Stimulated activated CD8-positive, alpha-beta memory T cell treated with anti-CD3 and anti-CD28 coated beads, Interleukin-15, amount 100 ng/mL, for 24 hours (primary cell): Measurements from ENCODE around the gene MAP7D2.

Source experiments
- DNase-seq: peaks from one replicate; pipeline ENCODE4 v3.0.0-alpha.2; 2020; ENCODE audit warnings: low read depth

Gene MAP7D2

DNA sequence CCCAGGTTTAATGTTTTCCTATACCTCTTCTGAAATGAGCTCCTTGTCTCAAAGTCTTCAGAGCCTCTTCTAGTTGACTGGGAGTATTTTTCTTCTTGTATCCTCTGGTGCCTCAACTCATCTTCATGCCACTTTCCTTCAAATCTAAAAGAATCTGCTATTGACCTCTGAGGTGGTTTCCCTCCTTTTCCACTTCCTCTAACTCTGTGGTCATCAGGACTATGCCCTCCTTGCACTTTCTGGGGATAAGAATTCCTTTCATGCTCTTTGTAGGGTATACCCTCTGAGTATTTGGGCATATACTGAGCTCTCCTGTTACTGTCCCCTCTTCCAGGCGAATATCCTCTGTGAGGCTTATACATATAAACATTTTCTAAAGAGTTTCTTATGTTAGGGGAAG lies 150.7 kb downstream of the MAP7D2 start:
- DNase-seq = no peak

DNA sequence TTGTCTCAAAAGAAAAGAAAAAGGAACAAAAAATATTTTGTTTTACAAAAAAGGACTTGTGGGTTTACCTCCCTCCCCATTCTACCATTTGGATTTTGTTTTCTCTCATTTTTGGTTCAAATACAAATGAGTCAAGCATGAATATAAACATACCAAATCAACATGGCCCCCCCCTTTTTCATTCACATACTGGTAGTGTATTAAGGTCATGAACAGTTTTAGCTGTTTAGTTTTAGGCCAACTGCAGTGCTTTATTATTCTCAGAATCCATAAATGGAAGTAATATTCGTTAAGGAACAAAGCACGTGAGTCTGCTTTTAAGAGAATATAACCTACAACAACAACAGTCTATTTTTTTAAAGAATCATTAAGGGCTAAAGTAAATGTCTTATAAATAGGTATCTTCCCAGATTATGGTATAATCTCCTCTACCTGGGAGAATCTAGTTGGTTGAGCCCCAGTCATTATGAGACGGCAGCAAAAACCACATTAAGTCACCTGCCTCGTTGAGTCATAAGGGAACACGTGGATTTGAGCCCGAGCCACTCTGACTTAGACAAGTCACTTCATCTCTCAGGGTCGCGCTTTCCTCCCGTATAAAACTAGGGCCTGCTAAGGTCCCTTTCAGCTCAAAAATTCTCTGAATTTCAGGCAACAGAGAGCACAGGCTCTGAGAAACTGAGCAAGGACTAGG lies 152.5 kb downstream of the MAP7D2 start:
- no peak for DNase-seq

DNA sequence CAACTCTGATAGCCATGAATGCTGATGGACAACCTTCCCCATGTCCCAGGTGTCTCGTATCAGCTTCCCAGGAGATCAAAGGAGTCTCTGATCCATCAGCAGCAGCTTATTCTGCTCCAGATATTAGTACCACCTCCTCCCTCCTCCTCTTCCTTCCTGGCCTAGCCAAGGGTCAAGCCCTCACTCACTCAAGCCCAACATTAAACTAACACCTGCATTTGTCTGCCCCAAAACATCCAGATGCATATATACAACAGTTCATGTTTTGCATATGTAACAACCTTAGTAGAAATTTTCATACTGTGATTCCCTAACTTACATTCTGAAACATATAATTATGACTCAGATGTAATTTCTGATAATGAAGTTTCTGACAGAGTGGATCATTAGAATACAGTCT lies 155.8 kb downstream of the MAP7D2 start:
- no peak for DNase-seq

DNA sequence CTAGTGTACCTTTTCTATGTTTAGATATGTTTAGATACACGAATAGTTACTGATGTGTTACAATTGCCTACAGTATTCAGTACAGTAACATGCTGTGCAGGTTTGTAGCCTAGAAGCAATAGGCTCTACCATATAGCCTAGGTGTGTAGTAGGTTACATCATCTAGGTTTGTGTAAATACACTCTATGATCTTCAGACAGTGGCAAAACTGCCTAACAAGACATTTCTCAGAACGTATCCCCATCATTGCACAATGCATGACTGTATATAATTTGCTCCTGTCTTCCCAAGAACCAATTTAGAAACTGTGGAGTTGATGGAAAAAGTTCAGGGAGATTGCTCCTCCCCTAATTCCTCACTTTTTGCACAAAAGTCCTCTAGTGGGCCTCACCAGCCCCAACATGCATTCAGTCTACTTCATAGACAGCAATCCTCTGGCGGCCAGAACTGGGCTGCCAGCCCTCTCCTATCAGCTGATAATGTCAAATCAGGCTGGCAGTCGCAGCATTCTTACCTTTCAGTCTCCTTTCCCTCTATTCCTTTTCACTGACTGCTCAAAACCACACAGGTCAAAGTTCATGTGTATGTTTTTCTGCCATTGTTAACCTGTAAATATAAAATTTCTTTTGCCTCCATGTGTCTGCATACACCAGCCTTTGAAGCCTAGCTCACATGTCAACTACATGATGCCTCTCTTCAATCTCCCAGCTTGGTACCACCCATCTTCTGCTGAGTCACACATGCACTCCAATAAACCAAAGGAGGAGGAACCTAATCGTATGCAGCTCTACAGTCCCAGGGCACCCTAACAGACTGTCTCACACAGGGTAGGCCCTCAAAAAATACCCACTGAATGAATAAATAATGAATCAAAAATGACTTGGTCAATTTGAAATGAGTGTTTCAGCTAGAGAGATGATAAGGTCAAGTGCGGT lies 157.9 kb downstream of the MAP7D2 start:
- DNase-seq = no peak

DNA sequence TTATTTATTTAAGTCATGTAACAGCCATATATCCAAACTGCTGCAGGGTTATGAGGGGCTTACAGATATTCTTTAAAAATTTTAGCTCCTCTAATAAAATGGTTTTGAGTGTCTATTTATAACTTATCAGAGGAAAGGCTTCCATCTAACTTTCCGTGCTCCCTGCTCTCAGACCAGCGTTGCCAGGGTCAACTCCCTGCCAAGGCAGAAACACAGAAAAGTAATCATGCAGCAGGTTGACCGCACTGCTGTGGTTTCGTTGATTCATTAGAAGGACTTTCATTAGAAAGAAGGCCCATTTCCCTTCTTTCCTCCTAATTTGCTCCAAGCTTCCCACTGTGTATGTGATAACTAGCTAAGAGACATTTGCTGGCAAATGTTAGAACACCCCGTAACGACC lies 159.8 kb downstream of the MAP7D2 start:
- DNase-seq = no peak
